HCT116 (cell line): ENCODE results near the gene BTNL9. TPM values are rescaled to one million over a fixed set of nuclear protein-coding genes. Genes with fewer than 3 reads are reported as not detected.

Experiments
- ATAC-seq: fragments of 200-7000 bp; cut with Tn5 transposase; 2 replicates; pipeline ENCODE4 v1.9.1; 2020; ENCODE audit warnings: mild to moderate bottlenecking, moderate library complexity
- BruUV-seq: library from RNA; stranded (reverse); fragments of 400-500 nt; replicated peaks from 2 replicates; lab custom pipeline; 2021; lab: Mats Ljungman, UMichigan
- CTCF ChIA-PET: fragments of 300-600 bp; sonication (Branson Sonifier 250); formaldehyde crosslinking; loops from one replicate; lab custom pipeline; 2021; ENCODE audit warnings: antibody characterized with exemption; lab: Charles Lee
- POLR2A ChIA-PET: fragments of 300-600, 350-600 bp; sonication (Branson Sonifier 250); formaldehyde crosslinking; loops from one replicate; lab custom pipeline; 2021; ENCODE audit warnings: antibody characterized with exemption; lab: Charles Lee
- RAD21 ChIA-PET, 2 experiments: fragments of 300-600 bp; sonication (Branson Sonifier 250); formaldehyde crosslinking; loops; one replicate each; lab custom pipeline; 2023; ENCODE audit warnings: low total read pairs in 2 of 2; ENCODE audit not compliant: uncharacterized antibody in 2 of 2, unreplicated experiment in 2 of 2, low non-redundant PET in 1 of 2; lab: Charles Lee
- DNase-seq: peaks from one replicate; pipeline ENCODE4 v3.0.0-alpha.2; 2010; ENCODE audit warnings: low read depth, low spot score
- H2AFZ ChIP-seq: fragments of 200-600 bp; shearing (Covaris generic), sonication (generic); 2 replicates; pipeline ENCODE4 v1.6.1; 2017; ENCODE audit warnings: low read depth, mixed run types, mixed read lengths, antibody characterized with exemption, low read length; ENCODE audit not compliant: poor library complexity, severe bottlenecking
- H3K27ac ChIP-seq: 2 replicates; pipeline ENCODE4 v1.5.1; 2012; ENCODE audit warnings: low read depth, low read length
- H3K27me3 ChIP-seq: fragments of 200-600 bp; sonication (generic); 2 replicates; pipeline ENCODE4 v1.6.1; 2016; ENCODE audit warnings: mixed run types, low read length, mixed read lengths; ENCODE audit not compliant: insufficient read depth
- H3K36me3 ChIP-seq, 2 experiments: fragments of 200-500 bp in 1 of 2; fragments of 200-600 bp in 1 of 2; sonication (Bioruptor generic) in 1 of 2; sonication (generic) in 1 of 2; 2 replicates each; pipeline versions ENCODE4 v1.5.1 to v1.6.1; 2014 to 2016; ENCODE audit warnings: low read length in 2 of 2, inconsistent platforms in 1 of 2, mixed read lengths in 1 of 2, mixed run types in 1 of 2; ENCODE audit not compliant: insufficient read depth in 2 of 2, control insufficient read depth in 1 of 2
- H3K4me1 ChIP-seq, 2 experiments: fragments of 200-600 bp in 1 of 2; sonication (generic) in 1 of 2; 2 replicates each; pipeline versions ENCODE4 v1.5.1 to v1.6.1; 2012 to 2017; ENCODE audit warnings: low read length in 2 of 2, inconsistent platforms in 1 of 2, mild to moderate bottlenecking in 1 of 2, mixed read lengths in 1 of 2, mixed run types in 1 of 2, moderate library complexity in 1 of 2; ENCODE audit not compliant: insufficient read depth in 2 of 2, control insufficient read depth in 1 of 2
- H3K4me2 ChIP-seq: fragments of 200-600 bp; sonication (generic); 2 replicates; pipeline ENCODE4 v1.6.1; 2017; ENCODE audit warnings: mixed run types, low read length, mixed read lengths
- H3K4me3 ChIP-seq, 2 experiments: fragments of 200-600 bp in 1 of 2; sonication (generic) in 1 of 2; replicated peaks in 1 of 2; 2 replicates each; pipeline ENCODE4 v1.5.1; 2011 to 2016; ENCODE audit warnings: low read length in 2 of 2, control low read depth in 1 of 2, low read depth in 1 of 2, mild to moderate bottlenecking in 1 of 2, mixed read lengths in 1 of 2, mixed run types in 1 of 2
- H3K79me2 ChIP-seq: fragments of 200-600 bp; sonication (generic); 2 replicates; pipeline ENCODE4 v1.6.1; 2017; ENCODE audit warnings: mild to moderate bottlenecking, mixed run types, low read length, moderate library complexity, mixed read lengths; ENCODE audit not compliant: insufficient read depth
- H3K9ac ChIP-seq: fragments of 200-600 bp; sonication (generic); 2 replicates; pipeline ENCODE4 v1.6.1; 2016; ENCODE audit warnings: low read length, mixed read lengths
- H3K9me2 ChIP-seq: fragments of 200-600 bp; sonication (generic), shearing (Covaris generic); 2 replicates; pipeline ENCODE4 v1.6.1; 2017; ENCODE audit warnings: mixed run types, mild to moderate bottlenecking, moderate library complexity; ENCODE audit not compliant: insufficient read depth
- H3K9me3 ChIP-seq, 2 experiments: fragments of 200-500 bp in 1 of 2; fragments of 200-600 bp in 1 of 2; sonication (Bioruptor generic) in 1 of 2; sonication (generic) in 1 of 2; 2 replicates each; pipeline ENCODE4 v1.6.1; 2014 to 2017; ENCODE audit warnings: low read length in 2 of 2, mixed read lengths in 2 of 2, inconsistent platforms in 1 of 2, low read depth in 1 of 2, mild to moderate bottlenecking in 1 of 2, mixed run types in 1 of 2, moderate library complexity in 1 of 2; ENCODE audit not compliant: control insufficient read depth in 1 of 2, insufficient read depth in 1 of 2
- H4K20me1 ChIP-seq: fragments of 200-600 bp; sonication (generic), shearing (Covaris generic); 2 replicates; pipeline ENCODE4 v1.6.1; 2017; ENCODE audit warnings: mixed run types, mild to moderate bottlenecking, moderate library complexity; ENCODE audit not compliant: insufficient read depth
- CBX3 ChIP-seq: IDR thresholded peaks from 2 replicates; pipeline ENCODE4 v1.6.1; 2012; ENCODE audit warnings: low read depth
- CTCF ChIP-seq, 3 experiments: fragments of 200-600 bp in 1 of 3; sonication (generic) in 1 of 3; IDR thresholded peaks in 2 of 3; conservative IDR thresholded peaks in 1 of 3; 2 replicates each; pipeline ENCODE4 v1.5.1; 2012 to 2017; ENCODE audit warnings: low read depth in 2 of 3, low read length in 2 of 3, antibody characterized with exemption in 1 of 3, borderline replicate concordance in 1 of 3, control low read depth in 1 of 3, mild to moderate bottlenecking in 1 of 3, mixed read lengths in 1 of 3, mixed run types in 1 of 3, moderate library complexity in 1 of 3; ENCODE audit not compliant: insufficient read depth in 1 of 3
- EGR1 ChIP-seq: IDR thresholded peaks from 2 replicates; pipeline ENCODE4 v1.6.1; 2012; ENCODE audit warnings: low read depth
- EZH2phosphoT487 ChIP-seq: fragments of 200-600 bp; IDR thresholded peaks from 2 replicates; pipeline ENCODE4 v1.6.1; 2018; ENCODE audit warnings: antibody characterized with exemption, borderline replicate concordance
- FOSL1 ChIP-seq: IDR thresholded peaks from 2 replicates; pipeline ENCODE4 v1.6.1; 2012; ENCODE audit warnings: low read depth
- POLR2A ChIP-seq: IDR thresholded peaks from 2 replicates; pipeline ENCODE4 v1.7.0; 2011; ENCODE audit warnings: borderline replicate concordance; ENCODE audit not compliant: insufficient read depth, insufficient read length; ENCODE audit errors: extremely low read depth
- SP1 ChIP-seq: IDR thresholded peaks from 2 replicates; pipeline ENCODE4 v1.6.1; 2012; ENCODE audit warnings: low read depth
- SRF ChIP-seq: IDR thresholded peaks from 2 replicates; pipeline ENCODE4 v1.6.1; 2012; ENCODE audit warnings: low read depth
- TCF7L2 ChIP-seq: IDR thresholded peaks from 2 replicates; pipeline ENCODE4 v1.7.0; 2011; ENCODE audit warnings: borderline replicate concordance, inconsistent platforms; ENCODE audit not compliant: insufficient read depth, insufficient read length; ENCODE audit errors: extremely low read depth
- YY1 ChIP-seq: IDR thresholded peaks from 2 replicates; pipeline ENCODE4 v1.6.1; 2011; ENCODE audit warnings: low read length, low read depth, moderate library complexity, mild to moderate bottlenecking; ENCODE audit not compliant: insufficient replicate concordance; ENCODE audit errors: extremely low read depth
- ZBTB33 ChIP-seq: IDR thresholded peaks from 2 replicates; pipeline ENCODE4 v1.6.1; 2011; ENCODE audit warnings: mild to moderate bottlenecking, low read length, moderate library complexity; ENCODE audit not compliant: insufficient replicate concordance; ENCODE audit errors: extremely low read depth
- ZFX ChIP-seq: fragments of 450-650 bp; IDR thresholded peaks from 2 replicates; pipeline ENCODE4 v1.6.1; 2017
- intact Hi-C: fragments of 100-400 bp; cut with micrococcal nuclease; formaldehyde crosslinking; loops from 2 replicates; pipeline ENCODE4 v1.10.0; 2022
- total RNA-seq: library from RNA; stranded (reverse); gene quantifications from one replicate; pipeline ENCODE4 v1.2.1, GENCODE V29; 2021; ENCODE audit not compliant: unreplicated experiment

BTNL9 gene
- total RNA-seq, 1 experiment from 2014 or later = 11.7 TPM

- Histone ChIP-seq H4K20me1 (no peaks in the 10 kb centered on the region), H3K79me2 (no peaks in the 10 kb centered on the region), H3K9me3 (no peaks in the 10 kb centered on the region), H3K4me3 (no peak overlapping the region), H3K9ac (no peak overlapping the region), H3K9me2 (no peaks in the 10 kb centered on the region), H3K27me3 (no peaks in the 10 kb centered on the region), H2AFZ (no peak overlapping the region), H3K27ac (no peak overlapping the region), H3K4me1 (no peaks in the 10 kb centered on the region), H3K4me2 (no peak overlapping the region), H3K36me3 (no peaks in the 10 kb centered on the region)
- TF ChIP-seq SP1 (no peak), EGR1 (no peak), CTCF (IDR thresholded peaks at IDR 0.05 in 2 of 3, conservative IDR thresholded peaks at IDR 0.05 in 1 of 3; ENCODE audit: borderline replicate concordance in 1 of 3, insufficient read depth in 1 of 3, low read depth in 2 of 3, low read length in 2 of 3) (no peak), SRF (no peak), POLR2A (no peak), EZH2phosphoT487 (no peak), FOSL1 (no peak), CBX3 (no peak), YY1 (no peak), ZFX (no peak), ZBTB33 (no peak), TCF7L2 (no peak)
- POLR2A ChIA-PET = no interaction called here
- CTCF ChIA-PET = no interaction called here
- intact Hi-C loops = no loop called here
- no TSS peak for BruUV-seq
- RAD21 ChIA-PET = no interaction called here
- DNase-seq (no peak), ATAC-seq (no peak)
Observed at GRCh38 chr5:181060231-181060590, 20.1 kb downstream of the BTNL9 start.
